H1 (cell line): ENCODE measurements around the gene UFSP2. TPM values are rescaled to one million over a fixed set of nuclear protein-coding genes. Genes with fewer than 3 reads are reported as not detected.

Source experiments
- ATF3 ChIP-seq: IDR thresholded peaks from 2 replicates; pipeline ENCODE4 v1.6.1; 2011; ENCODE audit warnings: low read depth, mild to moderate bottlenecking, low read length; ENCODE audit not compliant: insufficient read depth
- KDM4A ChIP-seq: IDR thresholded peaks from one replicate; pipeline ENCODE4 v1.7.1; 2012; ENCODE audit warnings: low read depth, mild to moderate bottlenecking, moderate library complexity, low read length, inconsistent platforms; ENCODE audit not compliant: severe bottlenecking
- MAFK ChIP-seq: IDR thresholded peaks from 2 replicates; pipeline ENCODE4 v1.6.1; 2012; ENCODE audit warnings: low read depth, mild to moderate bottlenecking, improper control_type of control experiment, low read length
- MAX ChIP-seq: IDR thresholded peaks from 2 replicates; pipeline ENCODE4 v1.6.1; 2012; ENCODE audit warnings: inconsistent platforms
- SIRT6 ChIP-seq: IDR thresholded peaks from one replicate; pipeline ENCODE4 v1.7.1; 2012; ENCODE audit warnings: low read length, inconsistent platforms
- TBP ChIP-seq: IDR thresholded peaks from 2 replicates; pipeline ENCODE4 v1.6.1; 2011; ENCODE audit warnings: low read depth, low read length, improper control_type of control experiment
- polyA plus RNA-seq, 7 experiments: library from polyadenylated mRNA; depleted of rRNA in 3 of 7; stranded (reverse) in 5 of 7; unstranded in 2 of 7; fragments of >200 nt in 5 of 7; fragments of 200-250 nt in 2 of 7; gene quantifications; 1 replicate in 5 of 7; 2 replicates in 1 of 7; 4 replicates in 1 of 7; pipeline versions ENCODE4 v1.2.1 to v1.2.3, GENCODE V29; 2011 to 2013; ENCODE audit warnings: missing spikeins in 2 of 7, mixed read lengths in 2 of 7
- total RNA-seq: library from RNA; stranded (reverse); fragmentation: NEBNext Ultra II Directional; extraction: Animal tissue kit (Norgen Biotek cat#: 25700); gene quantifications from 2 replicates; pipeline ENCODE4 v1.2.1, GENCODE V29; 2021

UFSP2 gene
- total and polyA plus RNA-seq, 2 of the 8 experiments (the other 6 are each of a cell fraction or from before 2014, with no cell fraction given), result 22.9 to 26.0 TPM

GRCh38 chr4:185379326-185380295 is 46.2 kb downstream of the UFSP2 start (continued):
- no peak for TF ChIP-seq MAX
- TF ChIP-seq TBP, result no peak
- TF ChIP-seq MAFK, result no peak
- TF ChIP-seq ATF3, result no peak
- TF ChIP-seq SIRT6, result no peak
- TF ChIP-seq KDM4A, result no peak
